ENCODE measurements around the gene SPATA4.

Gene SPATA4

GRCh38 chr4:176189891-176190795 lies 5.2 kb downstream of the SPATA4 start:
- no peak for DNase-seq (ENCODE audit: low read depth in 2 of 2)

GRCh38 chr4:176188654-176189053 lies 6.7 kb downstream of the SPATA4 start:
- DNase-seq (ENCODE audit: low read depth in 2 of 2) = no peak

- no peak for DNase-seq (ENCODE audit: low read depth in 2 of 2)
Measured at GRCh38 chr4:176187624-176188023, 7.8 kb downstream of the SPATA4 start.

GRCh38 chr4:176186671-176187395 lies 8.6 kb downstream of the SPATA4 start:
- no peak for DNase-seq (ENCODE audit: low read depth in 2 of 2)

GRCh38 chr4:176186067-176186466 lies 9.3 kb downstream of the SPATA4 start:
- no peak for DNase-seq (ENCODE audit: low read depth in 2 of 2)

- DNase-seq (ENCODE audit: low read depth in 2 of 2) = no peak
Measured at GRCh38 chr4:176185051-176185450, 10.3 kb downstream of the SPATA4 start.

- DNase-seq (ENCODE audit: low read depth in 2 of 2) = no peak
Measured at GRCh38 chr4:176163041-176163440, 32.3 kb downstream of the SPATA4 start.

GRCh38 chr4:176156656-176157055 lies 38.7 kb downstream of the SPATA4 start:
- DNase-seq (ENCODE audit: low read depth in 2 of 2) = no peak

GRCh38 chr4:176153124-176153523 lies 42.3 kb downstream of the SPATA4 start:
- no peak for DNase-seq (ENCODE audit: low read depth in 2 of 2)

- DNase-seq (ENCODE audit: low read depth in 2 of 2) = no peak
Measured at GRCh38 chr4:176150704-176151103, 44.7 kb downstream of the SPATA4 start.

- no peak for DNase-seq (ENCODE audit: low read depth in 2 of 2)
Measured at GRCh38 chr4:176150356-176150682, 45.1 kb downstream of the SPATA4 start.

GRCh38 chr4:176149680-176150355 lies 45.6 kb downstream of the SPATA4 start:
- DNase-seq (ENCODE audit: low read depth in 2 of 2) = no peak

- no peak for DNase-seq (ENCODE audit: low read depth in 2 of 2)
Measured at GRCh38 chr4:176142253-176142652, 53.1 kb downstream of the SPATA4 start.

GRCh38 chr4:176139518-176139917 lies 55.9 kb downstream of the SPATA4 start:
- no peak for DNase-seq (ENCODE audit: low read depth in 2 of 2)

GRCh38 chr4:176137631-176138030 lies 57.8 kb downstream of the SPATA4 start:
- no peak for DNase-seq (ENCODE audit: low read depth in 2 of 2)

- no peak for DNase-seq (ENCODE audit: low read depth in 2 of 2)
Measured at GRCh38 chr4:176134670-176135069, 60.7 kb downstream of the SPATA4 start.

Measured in stimulated activated CD8-positive, alpha-beta memory T cell treated with anti-CD3 and anti-CD28 coated beads, Interleukin-2, amount 100 ng/mL, for 1 hour (primary cell).